H9 (cell line): Measurements from ENCODE around the gene CEP44. TPM values are rescaled to one million over a fixed set of nuclear protein-coding genes. Genes with fewer than 3 reads are reported as not detected.

Experiments
- DNase-seq: peaks from one replicate; pipeline ENCODE4 v3.0.0-alpha.2; 2017
- H2AFZ ChIP-seq: one replicate; pipeline ENCODE4 v1.6.1; 2013; ENCODE audit warnings: mild to moderate bottlenecking, low read length, control low read depth, moderate library complexity
- H2AK5ac ChIP-seq: 2 replicates; pipeline ENCODE4 v1.6.1; 2013; ENCODE audit warnings: low read length, control low read depth, mixed read lengths; ENCODE audit not compliant: insufficient read length
- H2BK120ac ChIP-seq: one replicate; pipeline ENCODE4 v1.6.1; 2013; ENCODE audit warnings: low read depth, mild to moderate bottlenecking, low read length, control low read depth, inconsistent platforms; ENCODE audit not compliant: poor library complexity, severe bottlenecking
- H2BK12ac ChIP-seq: 2 replicates; pipeline ENCODE4 v1.6.1; 2013; ENCODE audit warnings: low read length, control low read depth, mixed read lengths, low read depth; ENCODE audit not compliant: insufficient read length
- H2BK15ac ChIP-seq: 2 replicates; pipeline ENCODE4 v1.6.1; 2013; ENCODE audit warnings: low read depth, low read length, control low read depth
- H2BK20ac ChIP-seq: one replicate; pipeline ENCODE4 v1.6.1; 2013; ENCODE audit warnings: low read depth, mild to moderate bottlenecking, low read length, control low read depth, inconsistent platforms; ENCODE audit not compliant: poor library complexity, severe bottlenecking
- H2BK5ac ChIP-seq: 2 replicates; pipeline ENCODE4 v1.6.1; 2013; ENCODE audit warnings: low read length, control low read depth, mixed read lengths; ENCODE audit not compliant: insufficient read length
- H3K14ac ChIP-seq: 2 replicates; pipeline ENCODE4 v1.6.1; 2013; ENCODE audit warnings: low read length, control low read depth; ENCODE audit not compliant: insufficient read depth
- H3K18ac ChIP-seq: 2 replicates; pipeline ENCODE4 v1.6.1; 2013; ENCODE audit warnings: low read depth, mild to moderate bottlenecking, mixed read lengths, low read length, control low read depth; ENCODE audit not compliant: insufficient read length
- H3K23ac ChIP-seq: 2 replicates; pipeline ENCODE4 v1.6.1; 2013; ENCODE audit warnings: low read length, control low read depth, mixed read lengths, low read depth; ENCODE audit not compliant: insufficient read length
- H3K23me2 ChIP-seq: 2 replicates; pipeline ENCODE4 v1.6.1; 2013; ENCODE audit warnings: low read depth, mild to moderate bottlenecking, mixed read lengths, low read length, control low read depth; ENCODE audit not compliant: insufficient read length, poor library complexity, severe bottlenecking
- H3K27ac ChIP-seq: 2 replicates; pipeline ENCODE4 v1.5.1; 2013; ENCODE audit warnings: low read length, control low read depth, mixed read lengths, low read depth; ENCODE audit not compliant: insufficient read length
- H3K27me3 ChIP-seq: 2 replicates; pipeline ENCODE4 v1.6.1; 2013; ENCODE audit warnings: low read length, control low read depth, inconsistent platforms; ENCODE audit not compliant: insufficient read depth
- H3K4ac ChIP-seq: 2 replicates; pipeline ENCODE4 v1.6.1; 2013; ENCODE audit warnings: low read depth, mild to moderate bottlenecking, control low read depth, inconsistent platforms, low read length, moderate library complexity
- H3K4me1 ChIP-seq: 2 replicates; pipeline ENCODE4 v1.6.1; 2013; ENCODE audit warnings: low read length, control low read depth, inconsistent platforms; ENCODE audit not compliant: insufficient read depth
- H3K4me2 ChIP-seq: 2 replicates; pipeline ENCODE4 v1.6.1; 2013; ENCODE audit warnings: low read length, control low read depth, mixed read lengths; ENCODE audit not compliant: insufficient read length, insufficient read depth
- H3K56ac ChIP-seq: 2 replicates; pipeline ENCODE4 v1.6.1; 2013; ENCODE audit warnings: low read depth, mild to moderate bottlenecking, mixed read lengths, low read length, control low read depth; ENCODE audit not compliant: insufficient read length
- H3K79me1 ChIP-seq: 2 replicates; pipeline ENCODE4 v1.6.1; 2013; ENCODE audit warnings: low read depth, mild to moderate bottlenecking, moderate library complexity, low read length, control low read depth, inconsistent platforms; ENCODE audit not compliant: insufficient read depth, poor library complexity, severe bottlenecking
- H3K79me2 ChIP-seq: 2 replicates; pipeline ENCODE4 v1.6.1; 2013; ENCODE audit warnings: low read length, control low read depth, inconsistent platforms; ENCODE audit not compliant: insufficient read depth
- H3K9ac ChIP-seq: 2 replicates; pipeline ENCODE4 v1.6.1; 2013; ENCODE audit warnings: low read length, control low read depth, mixed read lengths; ENCODE audit not compliant: insufficient read length; ENCODE audit errors: extremely low read depth
- H3K9me3 ChIP-seq: one replicate; pipeline ENCODE4 v1.6.1; 2013; ENCODE audit warnings: low read depth, low read length, inconsistent platforms; ENCODE audit not compliant: control insufficient read depth
- H3T11ph ChIP-seq: one replicate; pipeline ENCODE4 v1.6.1; 2013; ENCODE audit warnings: mild to moderate bottlenecking, low read length, control low read depth, inconsistent platforms
- H4K20me1 ChIP-seq: one replicate; pipeline ENCODE4 v1.6.1; 2013; ENCODE audit not compliant: control insufficient read depth, insufficient read length, insufficient read depth
- H4K5ac ChIP-seq: 2 replicates; pipeline ENCODE4 v1.6.1; 2013; ENCODE audit warnings: low read depth, mild to moderate bottlenecking, mixed read lengths, low read length, control low read depth; ENCODE audit not compliant: insufficient read length
- H4K8ac ChIP-seq: replicated peaks from 2 replicates; pipeline ENCODE4 v1.6.1; 2013; ENCODE audit warnings: low read length, control low read depth, mixed read lengths, low read depth; ENCODE audit not compliant: insufficient read length
- H4K91ac ChIP-seq: 2 replicates; pipeline ENCODE4 v1.6.1; 2013; ENCODE audit warnings: low read depth, mild to moderate bottlenecking, moderate library complexity, mixed read lengths, low read length, control low read depth; ENCODE audit not compliant: insufficient read length
- H3K27ac Mint-ChIP-seq, 3 experiments: 2 replicates in 2 of 3; 3 replicates in 1 of 3; pipeline ENCODE4 v1.8.0; 2020 to 2021; ENCODE audit warnings: mixed read lengths in 3 of 3, mild to moderate bottlenecking in 1 of 3, moderate library complexity in 1 of 3
- H3K27me3 Mint-ChIP-seq: 2 replicates; pipeline ENCODE4 v1.8.0; 2021; ENCODE audit warnings: low read depth, mild to moderate bottlenecking, moderate library complexity, mixed read lengths
- H3K36me3 Mint-ChIP-seq, 3 experiments: 2 replicates in 2 of 3; 3 replicates in 1 of 3; pipeline ENCODE4 v1.8.0; 2020 to 2021; ENCODE audit warnings: low read depth in 3 of 3, mixed read lengths in 3 of 3; ENCODE audit not compliant: insufficient read depth in 1 of 3
- H3K4me1 Mint-ChIP-seq, 2 experiments: 2 replicates each; pipeline ENCODE4 v1.8.0; 2020; ENCODE audit warnings: mixed read lengths in 2 of 2
- H3K4me3 Mint-ChIP-seq, 2 experiments: 2 replicates in 1 of 2; 3 replicates in 1 of 2; pipeline ENCODE4 v1.8.0; 2020 to 2021; ENCODE audit warnings: mild to moderate bottlenecking in 2 of 2, mixed read lengths in 2 of 2, moderate library complexity in 1 of 2
- H3K9me3 Mint-ChIP-seq, 2 experiments: 2 replicates in 1 of 2; 3 replicates in 1 of 2; pipeline ENCODE4 v1.8.0; 2020; ENCODE audit warnings: mild to moderate bottlenecking in 2 of 2, mixed read lengths in 2 of 2, moderate library complexity in 1 of 2
- CTCF ChIP-seq: fragments of 200-600 bp; sonication (generic); conservative IDR thresholded peaks from 3 replicates; pipeline ENCODE4 v1.8.0; 2021; ENCODE audit warnings: antibody characterized with exemption, mild to moderate bottlenecking
- WGBS: extraction: QIAGEN DNeasy Blood & Tissue Kit; methylation state at CpG from one replicate; pipeline ENCODE4 v1.1.7; 2013; ENCODE audit warnings: missing lambda C conversion rate, low lambda C conversion rate, mixed read lengths; ENCODE audit not compliant: insufficient read length; ENCODE audit errors: extremely low coverage; 5-methylcytosine and 5-hydroxymethylcytosine counted together
- total RNA-seq: library from RNA; stranded (reverse); gene quantifications from 2 replicates; pipeline ENCODE4 v1.2.1, GENCODE V29; 2021

The CEP44 gene
- total RNA-seq, 1 experiment from 2014 or later, result 16.5 TPM

GRCh38 chr4:174316954-174317353 is 33.2 kb downstream of the CEP44 start:
- H3K4me1 ChIP-seq, result no peaks in the 10 kb centered on the region
- H3K23ac ChIP-seq, result no peak overlapping the region
- no peak for DNase-seq
- H3K27me3 ChIP-seq, result no peaks in the 10 kb centered on the region
- no peaks in the 10 kb centered on the region for H3K9me3 ChIP-seq
- Mint-ChIP-seq H3K9me3 (no peaks in the 10 kb centered on the region), H3K4me3 (no peak overlapping the region), H3K4me1 (peaks cover 6 to 8% of the 10 kb centered on the region in 2 experiments), H3K36me3 (peaks cover 0 to 7% (median 6%) of the 10 kb centered on the region in 3 experiments; a peak in 3 of 7 replicates), H3K27me3 (no peaks in the 10 kb centered on the region), H3K27ac (no peak overlapping the region)
- no peak overlapping the region for H3K56ac ChIP-seq
- H2AFZ ChIP-seq, result no peak overlapping the region
- no peaks in the 10 kb centered on the region for H3K79me1 ChIP-seq
- no peak overlapping the region for H3K18ac ChIP-seq
- no peak overlapping the region for H4K8ac ChIP-seq
- H4K5ac ChIP-seq, result no peak overlapping the region
- H3K4me2 ChIP-seq, result no peak overlapping the region
- H2BK12ac ChIP-seq, result no peak overlapping the region
- no peak overlapping the region for H3K4ac ChIP-seq
- no peak overlapping the region for H3K27ac ChIP-seq
- TF ChIP-seq CTCF, result no peak
- H2BK15ac ChIP-seq, result no peak overlapping the region
- H2BK120ac ChIP-seq, result no peak overlapping the region
- H3T11ph ChIP-seq, result no peak overlapping the region
- no peaks in the 10 kb centered on the region for H4K20me1 ChIP-seq
- no peak overlapping the region for H3K14ac ChIP-seq
- no peaks in the 10 kb centered on the region for H3K23me2 ChIP-seq
- no peak overlapping the region for H2BK20ac ChIP-seq
- no peak overlapping the region for H4K91ac ChIP-seq
- WGBS, result no CpG with 5 or more reads among the region's 2 CpGs
- H3K79me2 ChIP-seq, result no peaks in the 10 kb centered on the region
- no peak overlapping the region for H2BK5ac ChIP-seq
- no peak overlapping the region for H2AK5ac ChIP-seq
- H3K9ac ChIP-seq, result no peak overlapping the region
